Lung (tissue), 12 donors: ENCODE measurements around the gene DBF4B. TPM values are rescaled to one million over a fixed set of nuclear protein-coding genes. Genes with fewer than 3 reads are reported as not detected.

Experiments used
- ATAC-seq: fragments of 200-7000 bp; cut with Tn5 transposase; one replicate; pipeline ENCODE4 v1.9.1; 2020; ENCODE audit warnings: moderate number of reproducible peaks; ENCODE audit not compliant: insufficient read depth, low FRiP score
- DNase-seq, 3 donors: peaks; one replicate each; pipeline ENCODE4 v3.0.0-alpha.2; 2013 to 2017
- H3K27ac ChIP-seq, 2 donors: one replicate each; pipeline ENCODE4 v1.5.1; 2013; ENCODE audit warnings: mild to moderate bottlenecking in 2 of 2, moderate library complexity in 2 of 2, control low read depth in 1 of 2, inconsistent platforms in 1 of 2, low read depth in 1 of 2, low read length in 1 of 2
- H3K27me3 ChIP-seq, 3 donors: one replicate each; pipeline ENCODE4 v1.5.1; 2013; ENCODE audit warnings: low read length in 2 of 3; ENCODE audit not compliant: control insufficient read depth in 3 of 3, insufficient read depth in 3 of 3
- H3K36me3 ChIP-seq, 4 donors: one replicate each; pipeline ENCODE4 v1.5.1; 2013; ENCODE audit warnings: low read length in 4 of 4, mild to moderate bottlenecking in 1 of 4, moderate library complexity in 1 of 4; ENCODE audit not compliant: control insufficient read depth in 4 of 4, insufficient read depth in 4 of 4
- H3K4me1 ChIP-seq, 5 donors: one replicate each; pipeline ENCODE4 v1.5.1; 2013; ENCODE audit warnings: low read length in 5 of 5, mild to moderate bottlenecking in 2 of 5, moderate library complexity in 1 of 5; ENCODE audit not compliant: control insufficient read depth in 5 of 5, insufficient read depth in 5 of 5
- H3K4me3 ChIP-seq: one replicate; pipeline ENCODE4 v1.5.1; 2013; ENCODE audit warnings: mild to moderate bottlenecking, control low read depth, moderate library complexity
- H3K9ac ChIP-seq, 2 donors: one replicate each; pipeline ENCODE4 v1.5.1; 2013; ENCODE audit warnings: low read length in 2 of 2, control low read depth in 1 of 2; ENCODE audit not compliant: insufficient read depth in 1 of 2
- H3K9me3 ChIP-seq, 4 donors: one replicate each; pipeline ENCODE4 v1.5.1; 2013; ENCODE audit warnings: low read length in 3 of 4, mild to moderate bottlenecking in 1 of 4, moderate library complexity in 1 of 4; ENCODE audit not compliant: control insufficient read depth in 4 of 4, insufficient read depth in 3 of 4
- CTCF ChIP-seq: IDR thresholded peaks from 2 replicates; pipeline ENCODE4 v1.5.1; 2012; ENCODE audit warnings: mild to moderate bottlenecking; ENCODE audit errors: control extremely low read depth, extremely low read depth
- WGBS, 2 donors: extraction: QIAGEN DNeasy Blood & Tissue Kit; methylation state at CpG; one replicate each; pipeline ENCODE4 v1.1.7; 2013; 5-methylcytosine and 5-hydroxymethylcytosine counted together
- polyA plus RNA-seq, 2 donors: library from polyadenylated mRNA; stranded (reverse); fragments of 200-250 nt; gene quantifications; one replicate each; pipeline ENCODE4 v1.2.1, GENCODE V29; 2013
- total RNA-seq, 2 donors: library from RNA; depleted of rRNA in 1 of 2; stranded (reverse); fragments of >200 nt in 1 of 2; gene quantifications; one replicate each; pipeline ENCODE4 v1.2.1, GENCODE V29; 2014 to 2021
- donor health status: control.
- donor health status: control.
- donor health status: Bipolar disorder and iron deficiency.
- donor health status: healthy.
- donor health status: DM: yes; HTN: yes; CAD: no.

DBF4B gene
- total and polyA plus RNA-seq, 4 donors: 2.7 to 8.6 (median 3.1) TPM

GRCh38 chr17:44769230-44769629 is 60.8 kb downstream of the DBF4B start:
- TF ChIP-seq CTCF: no peak
- Histone ChIP-seq H3K4me1 (no peaks in the 10 kb centered on the region), H3K9ac (no peak overlapping the region), H3K36me3 (no peaks in the 10 kb centered on the region), H3K27ac (no peak overlapping the region), H3K4me3 (no peak overlapping the region), H3K27me3 (no peaks in the 10 kb centered on the region), H3K9me3 (peaks cover 0 to 2% (median 0%) of the 10 kb centered on the region in 4 donors)
- 62 to 72% methylated on average over 6 of the region's 6 CpGs for WGBS, 2 donors
- no peak for ATAC-seq
- no peak for DNase-seq

- ATAC-seq (no peak), DNase-seq (no peak)
- TF ChIP-seq CTCF: no peak
These were observed 61.2 kb downstream of the DBF4B start for GRCh38 chr17:44769647-44770084.

GRCh38 chr17:44770166-44770925 is 61.9 kb downstream of the DBF4B start:
- no peak for TF ChIP-seq CTCF
- Histone ChIP-seq H3K36me3 (no peaks in the 10 kb centered on the region), H3K27me3 (no peaks in the 10 kb centered on the region), H3K4me1 (peaks cover 0 to 5% (median 0%) of the 10 kb centered on the region in 5 donors), H3K27ac (no peak overlapping the region), H3K9me3 (peaks cover 0 to 2% (median 0%) of the 10 kb centered on the region in 4 donors), H3K9ac (no peak overlapping the region), H3K4me3 (no peak overlapping the region)
- DNase-seq (no peak), ATAC-seq (no peak)
- 56 to 83% methylated on average over 10 to 11 of the region's 11 CpGs for WGBS, 2 donors

More at GRCh38 chr17:44769647-44770084, 61.2 kb downstream of the DBF4B start:
- H3K27me3 ChIP-seq: no peaks in the 10 kb centered on the region
- no peaks in the 10 kb centered on the region for H3K4me1 ChIP-seq
- H3K9ac ChIP-seq: no peak overlapping the region
- 62 to 77% methylated on average over 15 of the region's 15 CpGs for WGBS, 2 donors
- peaks cover 0 to 2% (median 0%) of the 10 kb centered on the region in 4 donors for H3K9me3 ChIP-seq
- no peaks in the 10 kb centered on the region for H3K36me3 ChIP-seq
- no peak overlapping the region for H3K4me3 ChIP-seq
- no peak overlapping the region for H3K27ac ChIP-seq
